ENCODE data around the gene RFX3.

Gene RFX3

DNA sequence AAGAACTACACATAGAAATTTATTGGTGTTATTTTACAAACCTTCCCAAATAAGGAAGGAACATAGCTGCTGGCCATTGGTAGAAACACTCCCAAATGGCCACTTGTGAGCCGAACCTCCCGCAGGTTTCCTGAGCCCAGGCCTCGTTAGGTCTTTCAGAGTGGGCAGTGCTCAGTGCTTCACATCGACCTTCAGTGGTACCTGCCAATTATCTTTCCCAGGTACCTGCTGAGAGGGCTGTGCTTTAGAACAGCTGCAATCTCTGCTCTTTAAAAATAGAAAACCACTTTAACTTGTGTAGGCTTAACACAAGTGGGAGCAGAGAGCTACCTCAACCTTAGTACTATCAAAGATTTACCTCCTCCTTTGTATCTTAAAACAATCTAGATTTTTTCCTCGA lies 334.1 kb downstream of the RFX3 start:
- DNase-seq = no peak

DNA sequence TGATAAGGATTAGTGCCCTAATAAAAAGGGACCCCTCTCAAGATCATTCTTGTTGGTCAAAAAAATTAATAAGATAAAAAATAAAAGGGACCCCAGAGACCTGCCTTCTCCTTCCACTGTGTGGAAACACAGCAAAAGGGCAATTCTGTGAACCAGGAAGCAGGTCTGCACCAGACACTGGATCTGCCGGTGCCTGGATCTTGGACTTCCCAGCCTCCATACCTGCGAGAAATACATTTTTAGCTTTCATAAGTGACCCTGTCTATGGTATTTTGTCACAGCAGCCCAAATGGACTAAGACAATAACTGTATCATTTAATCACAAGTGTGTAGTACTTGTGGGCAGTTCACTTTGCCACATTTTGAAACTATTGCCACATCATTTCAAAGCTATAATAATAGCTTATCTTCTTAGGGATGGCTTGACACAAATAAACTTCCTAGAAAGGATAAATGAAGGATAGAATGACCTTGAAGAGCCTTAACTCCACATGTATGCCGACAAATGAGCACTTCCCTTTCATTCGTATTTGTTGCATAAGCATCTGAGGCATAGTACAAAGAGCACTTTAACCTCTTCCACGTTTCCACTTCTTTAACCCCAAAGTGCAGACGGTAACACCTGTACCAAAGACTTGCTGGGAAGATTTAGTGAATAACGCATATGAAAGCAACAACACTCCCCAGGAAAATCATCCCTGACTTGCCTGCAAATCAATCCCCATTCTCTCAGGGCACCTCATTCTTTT lies 336.5 kb downstream of the RFX3 start:
- DNase-seq = no peak

DNA sequence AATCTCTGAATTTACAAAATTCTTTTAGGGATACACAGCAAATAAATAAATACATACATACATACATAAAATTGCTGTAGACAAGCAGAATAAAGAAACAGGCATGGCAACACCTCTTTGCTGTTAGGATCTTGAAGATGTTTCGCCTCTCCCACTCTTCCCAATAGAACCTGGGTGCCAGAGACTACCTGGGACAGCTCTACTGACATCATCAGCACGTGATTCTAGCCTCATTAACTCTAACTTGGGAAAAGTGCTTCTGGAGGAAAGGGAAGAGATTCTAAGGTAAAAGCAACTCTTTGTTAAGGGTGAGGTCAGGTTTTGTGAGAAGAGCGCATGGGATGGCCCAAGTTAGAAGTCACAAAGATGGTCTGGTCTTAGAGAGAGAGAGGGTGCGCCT lies 339.1 kb downstream of the RFX3 start:
- DNase-seq = no peak

DNA sequence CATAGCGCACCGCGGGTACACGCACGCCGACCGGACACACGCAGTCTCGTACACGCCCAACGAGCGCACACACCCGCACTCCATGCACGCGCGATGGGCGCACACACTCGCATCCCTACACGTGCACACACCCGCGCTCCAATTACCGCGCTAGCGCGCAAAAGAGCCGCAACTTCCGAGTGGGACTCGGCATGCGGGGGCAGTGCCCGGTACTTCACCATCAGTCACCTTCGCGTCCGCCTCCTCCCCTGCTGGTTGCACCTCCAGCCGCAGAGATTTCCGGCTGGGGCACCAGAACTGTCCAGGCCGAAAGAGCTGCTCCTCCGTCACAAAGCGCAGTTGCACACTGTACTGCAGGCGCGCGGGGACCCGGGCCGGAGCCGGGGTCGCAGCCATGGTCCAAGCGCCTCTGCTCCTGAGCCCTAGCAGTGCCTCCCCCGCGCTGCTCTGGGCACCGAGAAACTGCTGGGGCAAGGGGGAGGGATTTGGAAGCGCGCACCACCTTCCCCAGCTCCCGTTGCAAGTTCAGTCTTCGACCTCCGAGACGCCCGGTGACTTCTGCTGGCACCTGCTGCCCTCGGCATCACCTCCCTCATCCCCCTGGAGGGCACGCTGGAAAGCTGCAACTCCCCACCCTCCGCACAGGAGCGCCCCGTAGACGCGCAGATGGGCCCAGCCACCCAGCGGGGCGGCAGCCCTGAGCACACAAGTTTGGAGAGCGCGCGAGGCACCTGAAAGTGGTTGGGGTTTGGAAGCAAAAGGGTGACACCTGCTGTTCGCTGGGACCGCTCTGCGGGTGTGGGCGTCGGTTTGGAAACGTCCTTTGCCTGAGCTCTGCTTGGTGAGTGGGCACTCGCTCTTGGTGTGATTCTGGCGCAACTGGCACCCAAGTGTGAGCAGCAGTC lies 344.5 kb downstream of the RFX3 start:
- peak; percentile 66 to 92 for DNase-seq

DNA sequence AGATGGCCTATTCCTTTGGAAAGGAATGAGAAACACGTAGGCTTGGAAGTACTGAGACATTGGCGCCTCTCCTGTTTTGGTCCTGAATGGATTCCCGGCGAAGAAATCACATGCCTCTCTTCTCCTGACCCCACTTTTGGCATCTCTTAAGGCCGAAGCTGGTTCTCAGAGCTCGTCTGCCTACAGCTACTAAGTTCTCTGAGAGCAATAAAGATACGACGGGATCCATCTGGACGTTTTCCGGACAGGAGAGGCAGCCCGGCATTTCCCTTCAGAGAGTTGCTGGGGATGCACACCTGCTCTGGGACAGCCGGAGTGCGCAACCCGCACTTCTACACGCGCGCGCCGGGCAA lies 345.1 kb downstream of the RFX3 start:
- DNase-seq = no peak

DNA sequence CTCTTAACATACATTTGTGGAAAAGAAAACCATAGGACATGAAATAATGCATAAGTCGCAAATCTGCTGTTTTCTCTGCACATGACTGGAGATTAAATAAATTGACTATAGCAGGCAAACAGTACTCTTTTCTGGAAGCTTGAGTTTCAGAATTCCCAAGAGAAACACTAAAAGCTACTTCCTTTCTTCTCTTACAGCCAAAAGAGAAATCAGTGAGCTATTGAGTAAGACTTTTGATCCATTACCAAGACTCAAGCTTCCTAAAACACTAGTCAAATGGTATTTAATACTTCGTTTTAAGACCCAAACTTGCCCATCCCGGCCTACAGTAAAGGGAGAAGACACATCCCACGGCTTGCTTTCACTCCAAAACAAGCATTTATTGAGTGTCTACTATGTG lies 346.1 kb downstream of the RFX3 start:
- DNase-seq = no peak

DNA sequence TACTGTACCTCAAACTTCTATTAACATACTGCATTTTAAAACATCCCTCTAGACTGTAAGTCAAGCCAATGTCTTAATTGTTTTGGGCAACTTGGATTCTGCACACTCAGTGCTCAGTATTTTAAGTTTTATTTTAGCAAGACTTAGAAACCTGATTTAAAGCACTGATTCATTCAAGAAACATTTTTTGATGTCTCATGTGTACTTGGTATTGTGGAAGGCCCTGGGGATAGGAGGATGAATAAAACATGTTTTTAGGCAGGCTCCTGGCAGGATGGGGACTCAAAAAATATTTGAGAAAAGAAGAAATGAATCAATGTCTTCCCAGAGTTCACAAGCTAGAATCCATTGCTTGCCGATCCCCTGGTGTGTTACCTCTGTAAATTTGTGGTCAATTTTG lies 347.9 kb downstream of the RFX3 start:
- no peak for DNase-seq

DNA sequence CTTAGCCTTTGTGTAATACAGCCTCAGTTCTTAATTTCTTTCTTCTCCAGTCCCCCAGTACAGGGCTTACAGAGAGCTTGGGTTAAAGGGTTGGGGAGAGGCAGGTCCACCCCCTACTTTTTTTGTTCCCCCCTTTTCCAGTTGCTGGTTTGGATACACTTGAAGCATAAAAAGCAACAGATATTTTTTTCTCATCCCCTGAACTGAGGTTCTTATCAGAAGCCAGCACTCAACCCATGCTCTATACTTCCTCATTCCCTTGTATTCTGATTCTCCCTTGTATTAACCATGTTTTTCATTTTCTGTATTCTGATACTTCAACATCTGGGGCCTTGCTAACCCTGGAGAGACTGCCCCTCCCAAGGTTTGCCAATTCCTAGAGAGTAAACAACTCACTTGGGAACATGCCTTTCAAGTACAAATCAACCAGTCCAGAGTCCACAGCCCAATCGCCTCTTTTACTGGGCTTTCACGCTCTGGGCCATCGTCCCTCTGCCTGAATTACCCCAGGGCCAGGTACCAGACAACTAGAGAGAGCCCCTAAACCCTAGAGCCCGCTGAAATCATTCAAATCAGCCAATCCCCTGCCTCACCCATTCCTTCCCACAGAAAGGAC lies 348.5 kb downstream of the RFX3 start:
- no peak for DNase-seq

DNA sequence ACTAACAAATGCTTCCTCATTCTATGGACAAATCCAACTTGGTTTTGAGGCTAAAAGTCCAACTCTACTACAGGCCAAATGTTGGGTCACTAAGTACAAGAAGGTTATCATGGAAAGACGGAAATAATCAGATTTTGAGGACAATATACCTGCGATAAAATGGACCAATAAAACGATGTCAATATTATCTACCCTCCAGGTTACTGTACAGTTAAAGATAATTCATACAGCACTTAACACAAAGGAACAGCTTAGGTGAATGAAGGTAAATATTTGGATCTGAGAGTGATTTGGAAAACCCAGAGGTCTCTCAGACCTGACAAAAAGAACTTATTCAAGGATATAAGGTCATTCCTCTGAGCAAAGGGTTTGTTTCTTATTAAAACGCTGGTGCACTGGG lies 352.4 kb downstream of the RFX3 start:
- DNase-seq = no peak

DNA sequence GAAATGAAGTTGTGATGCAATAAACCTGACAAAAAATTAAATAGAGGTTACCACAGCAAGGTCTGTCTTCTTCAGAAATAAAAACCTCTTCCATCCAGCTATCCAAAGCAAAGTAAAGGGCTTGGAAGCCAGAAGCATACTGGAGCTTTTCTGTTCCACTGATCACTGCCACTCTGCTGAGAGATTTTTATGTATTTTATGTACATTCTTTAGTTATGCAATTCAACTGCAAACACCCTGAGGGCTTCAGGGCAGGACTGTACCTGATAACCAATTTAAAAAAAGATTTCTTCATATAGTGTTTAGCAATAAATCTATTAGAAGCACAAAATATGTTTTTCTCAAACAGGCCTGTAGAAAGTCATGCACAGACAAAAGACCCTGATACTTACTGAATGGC lies 355.0 kb downstream of the RFX3 start:
- no peak for DNase-seq
